ENCODE data around the gene CTNNBL1. TPM values are rescaled to one million over a fixed set of nuclear protein-coding genes. Genes with fewer than 3 reads are reported as not detected.

Gene CTNNBL1
- total RNA-seq, 1 experiment from 2014 or later, result 55.4 TPM

GRCh38 chr20:37803438-37804307 lies 109.8 kb downstream of the CTNNBL1 start:
- Histone ChIP-seq H2AFZ (ENCODE audit: low read depth, low read length, poor library complexity, severe bottlenecking) (no peak overlapping the region), H3K27ac (ENCODE audit: low read depth, low read length) (no peak overlapping the region), H3K27me3 (ENCODE audit: insufficient read depth, low read length) (no peaks in the 10 kb centered on the region), H3K36me3 (ENCODE audit: control insufficient read depth in 1 of 2, insufficient read depth in 2 of 2, low read length in 2 of 2) (no peaks in the 10 kb centered on the region; a peak in 1 of 4 replicates), H3K79me2 (ENCODE audit: insufficient read depth, low read length) (no peaks in the 10 kb centered on the region), H3K9me3 (ENCODE audit: control insufficient read depth in 1 of 2, insufficient read depth in 1 of 2, low read depth in 1 of 2, low read length in 2 of 2) (no peaks in the 10 kb centered on the region), H3K9ac (ENCODE audit: low read length) (no peak overlapping the region), H3K9me2 (ENCODE audit: insufficient read depth) (no peaks in the 10 kb centered on the region), H3K4me3 (replicated peaks in 1 of 2; ENCODE audit: low read depth in 1 of 2, low read length in 2 of 2) (no peak overlapping the region), H3K4me2 (ENCODE audit: low read length) (no peak overlapping the region), H3K4me1 (ENCODE audit: control insufficient read depth in 1 of 2, insufficient read depth in 2 of 2, low read length in 2 of 2) (no peaks in the 10 kb centered on the region), H4K20me1 (ENCODE audit: insufficient read depth) (no peaks in the 10 kb centered on the region)
- intact Hi-C loops (cut with micrococcal nuclease), result no loop called here
- ChIA-PET RAD21 (ENCODE audit: low non-redundant PET in 1 of 2, low total read pairs in 2 of 2, uncharacterized antibody in 2 of 2, unreplicated experiment in 2 of 2) (no interaction called here), CTCF (no interaction called here), POLR2A (no interaction called here)
- no peak for DNase-seq (ENCODE audit: low read depth, low spot score)
- ATAC-seq, result no peak
- BruUV-seq (replicated peaks), result no TSS peak
- TF ChIP-seq TCF7L2 (IDR thresholded peaks at IDR 0.05; ENCODE audit: borderline replicate concordance, extremely low read depth, insufficient read depth, insufficient read length) (no peak), EZH2phosphoT487 (IDR thresholded peaks at IDR 0.05; ENCODE audit: borderline replicate concordance) (no peak), CEBPB (IDR thresholded peaks at IDR 0.05; ENCODE audit: low read depth) (no peak), MAX (IDR thresholded peaks at IDR 0.05) (no peak), ATF3 (IDR thresholded peaks at IDR 0.05) (no peak), YY1 (IDR thresholded peaks at IDR 0.05; ENCODE audit: extremely low read depth, insufficient replicate concordance, low read depth, low read length) (no peak), EZH2 (IDR thresholded peaks at IDR 0.05) (no peak), RAD21 (IDR thresholded peaks at IDR 0.05; ENCODE audit: low read depth) (no peak), REST (IDR thresholded peaks at IDR 0.05; ENCODE audit: low read depth) (no peak), ELF1 (IDR thresholded peaks at IDR 0.05; ENCODE audit: borderline replicate concordance, low read depth) (no peak), SIN3A (IDR thresholded peaks at IDR 0.05; ENCODE audit: low read depth) (no peak), ZBTB33 (IDR thresholded peaks at IDR 0.05; ENCODE audit: extremely low read depth, insufficient replicate concordance, low read length) (no peak), ZNF274 (IDR thresholded peaks at IDR 0.05; ENCODE audit: low read depth, low read length) (no peak), SP1 (IDR thresholded peaks at IDR 0.05; ENCODE audit: low read depth) (no peak), POLR2A (IDR thresholded peaks at IDR 0.05; ENCODE audit: borderline replicate concordance, extremely low read depth, insufficient read depth, insufficient read length) (no peak), CBX3 (IDR thresholded peaks at IDR 0.05; ENCODE audit: low read depth) (no peak), POLR2AphosphoS5 (IDR thresholded peaks at IDR 0.05; ENCODE audit: low read depth, low read length) (no peak)

Data from HCT116 (cell line).